NT2/D1 (cell line): Measurements from ENCODE around the gene INF2.

ENCODE experiments used
- SUZ12 ChIP-seq: IDR thresholded peaks from 2 replicates; pipeline ENCODE4 v1.6.1; 2011; ENCODE audit not compliant: insufficient read length, insufficient read depth; ENCODE audit errors: extremely low read depth
- ZNF274 ChIP-seq: IDR thresholded peaks from 2 replicates; pipeline ENCODE4 v1.6.1; 2011; ENCODE audit warnings: mild to moderate bottlenecking, low read depth, low read length

DNA sequence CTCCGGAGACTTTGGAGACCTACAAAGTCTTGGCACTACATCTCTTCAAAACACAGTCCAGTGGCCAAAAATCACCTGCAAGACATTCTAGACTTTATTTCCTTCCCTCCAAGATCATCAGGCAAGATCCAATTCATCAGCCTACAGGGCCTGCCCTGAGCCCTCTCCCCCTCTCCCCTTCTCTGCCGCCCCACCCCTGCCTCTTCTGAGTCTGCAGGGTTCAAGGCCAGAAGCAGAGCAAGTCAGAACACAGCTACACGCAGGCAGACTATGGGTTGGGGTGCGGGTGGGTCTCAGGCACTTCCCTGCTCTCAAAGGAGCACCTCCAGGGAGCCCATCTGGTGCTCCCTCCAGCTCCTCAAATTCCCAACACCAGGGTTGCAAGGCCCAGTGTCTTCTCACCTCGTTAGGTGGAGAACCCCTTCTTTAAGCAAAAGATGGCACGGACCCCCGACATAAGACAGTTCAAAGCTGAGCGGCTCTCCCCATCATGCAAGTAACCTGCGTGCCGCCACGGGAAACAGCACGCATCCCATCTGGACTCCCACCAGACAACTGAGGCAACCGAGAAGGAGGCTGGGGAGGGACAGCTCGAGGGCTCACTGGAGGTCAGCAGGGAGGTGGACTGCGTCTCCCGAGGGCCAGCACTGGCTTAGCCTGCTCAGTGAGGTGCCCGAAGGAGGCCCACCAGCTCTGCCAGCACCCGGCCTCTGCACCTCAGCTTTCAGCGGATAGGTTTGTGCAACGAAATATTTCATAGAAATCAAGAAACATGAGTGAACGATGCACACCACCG is 5.6 kb upstream of the INF2 start:
- TF ChIP-seq SUZ12: no peak
- TF ChIP-seq ZNF274: no peak
